Measurements from ENCODE around the gene ATG13.

The ATG13 gene

DNA sequence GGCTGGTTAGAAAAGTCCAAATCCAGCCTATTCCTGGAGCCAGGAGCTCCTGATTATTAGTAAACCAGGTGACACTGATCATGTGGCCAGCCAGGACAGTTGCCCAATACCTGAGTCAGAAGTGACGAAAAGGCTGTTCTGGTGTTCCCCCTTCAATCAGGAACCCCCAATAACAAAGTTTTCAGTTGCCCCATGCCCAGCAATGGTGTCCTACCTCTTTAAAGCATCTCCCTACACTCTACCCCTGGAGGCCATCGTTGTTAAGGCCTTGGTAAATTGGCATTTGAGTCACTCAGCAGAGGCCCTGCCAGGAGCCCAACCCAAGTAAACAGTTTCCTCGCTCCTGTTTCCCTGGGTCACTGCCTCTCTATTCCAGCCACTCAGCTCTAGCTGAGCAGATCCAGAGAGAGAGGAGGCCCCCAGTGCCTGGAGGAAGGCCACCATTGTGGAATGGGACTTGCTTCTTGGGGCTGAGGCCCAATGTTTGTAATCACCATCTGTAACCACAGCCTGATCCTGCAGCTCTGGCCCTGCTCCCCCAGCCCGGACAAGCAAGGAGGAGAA, 58.0 kb downstream of the ATG13 start:
- TF ChIP-seq FOXM1 (IDR thresholded peaks at IDR 0.05; ENCODE audit: borderline replicate concordance, low read depth) (no peak), TAF1 (IDR thresholded peaks at IDR 0.05; ENCODE audit: low read depth) (no peak), EGR1 (IDR thresholded peaks at IDR 0.05) (no peak), ZBTB7A (IDR thresholded peaks at IDR 0.05; ENCODE audit: low read depth) (no peak), NFIC (IDR thresholded peaks at IDR 0.05) (no peak), RAD21 (IDR thresholded peaks at IDR 0.05; ENCODE audit: low read depth) (no peak), EP300 (IDR thresholded peaks at IDR 0.05; ENCODE audit: borderline replicate concordance) (no peak), CREB1 (IDR thresholded peaks at IDR 0.05; ENCODE audit: low read depth) (no peak), YY1 (IDR thresholded peaks at IDR 0.05; ENCODE audit: low read depth) (no peak), TEAD4 (IDR thresholded peaks at IDR 0.05) (no peak), CEBPB (IDR thresholded peaks at IDR 0.05) (no peak), TCF12 (IDR thresholded peaks at IDR 0.05; ENCODE audit: low read depth) (no peak)
- TF ChIP-seq, protein P1, sequence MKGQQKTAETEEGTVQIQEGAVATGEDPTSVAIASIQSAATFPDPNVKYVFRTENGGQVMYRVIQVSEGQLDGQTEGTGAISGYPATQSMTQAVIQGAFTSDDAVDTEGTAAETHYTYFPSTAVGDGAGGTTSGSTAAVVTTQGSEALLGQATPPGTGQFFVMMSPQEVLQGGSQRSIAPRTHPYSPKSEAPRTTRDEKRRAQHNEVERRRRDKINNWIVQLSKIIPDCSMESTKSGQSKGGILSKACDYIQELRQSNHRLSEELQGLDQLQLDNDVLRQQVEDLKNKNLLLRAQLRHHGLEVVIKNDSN (IDR thresholded peaks at IDR 0.05): no peak
- TF ChIP-seq, protein P2, sequence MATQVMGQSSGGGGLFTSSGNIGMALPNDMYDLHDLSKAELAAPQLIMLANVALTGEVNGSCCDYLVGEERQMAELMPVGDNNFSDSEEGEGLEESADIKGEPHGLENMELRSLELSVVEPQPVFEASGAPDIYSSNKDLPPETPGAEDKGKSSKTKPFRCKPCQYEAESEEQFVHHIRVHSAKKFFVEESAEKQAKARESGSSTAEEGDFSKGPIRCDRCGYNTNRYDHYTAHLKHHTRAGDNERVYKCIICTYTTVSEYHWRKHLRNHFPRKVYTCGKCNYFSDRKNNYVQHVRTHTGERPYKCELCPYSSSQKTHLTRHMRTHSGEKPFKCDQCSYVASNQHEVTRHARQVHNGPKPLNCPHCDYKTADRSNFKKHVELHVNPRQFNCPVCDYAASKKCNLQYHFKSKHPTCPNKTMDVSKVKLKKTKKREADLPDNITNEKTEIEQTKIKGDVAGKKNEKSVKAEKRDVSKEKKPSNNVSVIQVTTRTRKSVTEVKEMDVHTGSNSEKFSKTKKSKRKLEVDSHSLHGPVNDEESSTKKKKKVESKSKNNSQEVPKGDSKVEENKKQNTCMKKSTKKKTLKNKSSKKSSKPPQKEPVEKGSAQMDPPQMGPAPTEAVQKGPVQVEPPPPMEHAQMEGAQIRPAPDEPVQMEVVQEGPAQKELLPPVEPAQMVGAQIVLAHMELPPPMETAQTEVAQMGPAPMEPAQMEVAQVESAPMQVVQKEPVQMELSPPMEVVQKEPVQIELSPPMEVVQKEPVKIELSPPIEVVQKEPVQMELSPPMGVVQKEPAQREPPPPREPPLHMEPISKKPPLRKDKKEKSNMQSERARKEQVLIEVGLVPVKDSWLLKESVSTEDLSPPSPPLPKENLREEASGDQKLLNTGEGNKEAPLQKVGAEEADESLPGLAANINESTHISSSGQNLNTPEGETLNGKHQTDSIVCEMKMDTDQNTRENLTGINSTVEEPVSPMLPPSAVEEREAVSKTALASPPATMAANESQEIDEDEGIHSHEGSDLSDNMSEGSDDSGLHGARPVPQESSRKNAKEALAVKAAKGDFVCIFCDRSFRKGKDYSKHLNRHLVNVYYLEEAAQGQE (IDR thresholded peaks at IDR 0.05; ENCODE audit: low read depth): no peak
- TF ChIP-seq, protein P3, sequence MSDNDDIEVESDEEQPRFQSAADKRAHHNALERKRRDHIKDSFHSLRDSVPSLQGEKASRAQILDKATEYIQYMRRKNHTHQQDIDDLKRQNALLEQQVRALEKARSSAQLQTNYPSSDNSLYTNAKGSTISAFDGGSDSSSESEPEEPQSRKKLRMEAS (IDR thresholded peaks at IDR 0.05): no peak

DNA sequence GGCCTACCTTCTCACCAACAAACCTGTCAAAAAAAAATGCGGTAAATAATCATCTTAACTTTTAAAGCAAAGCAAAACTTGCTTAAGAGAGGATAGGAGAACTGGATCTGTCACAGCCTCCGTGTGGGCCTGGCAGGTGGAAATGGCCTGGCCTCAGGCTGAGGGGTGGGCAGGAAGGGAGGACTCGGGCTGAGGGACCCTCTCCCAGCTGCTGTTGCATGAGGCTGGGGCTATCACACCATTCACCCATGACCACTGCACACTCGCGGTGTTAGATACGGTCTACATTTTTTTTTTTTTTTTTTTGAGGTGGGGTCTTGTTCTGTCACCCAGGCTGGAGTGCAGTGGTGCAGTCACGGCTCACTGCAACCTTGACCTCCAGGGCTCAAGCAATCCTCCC, 58.6 kb downstream of the ATG13 start:
- TF ChIP-seq YY1 (IDR thresholded peaks at IDR 0.05; ENCODE audit: low read depth) (no peak), TCF12 (IDR thresholded peaks at IDR 0.05; ENCODE audit: low read depth) (no peak), CREB1 (IDR thresholded peaks at IDR 0.05; ENCODE audit: low read depth) (no peak), FOXM1 (IDR thresholded peaks at IDR 0.05; ENCODE audit: borderline replicate concordance, low read depth) (no peak), CEBPB (IDR thresholded peaks at IDR 0.05) (no peak), EP300 (IDR thresholded peaks at IDR 0.05; ENCODE audit: borderline replicate concordance) (no peak), NFIC (IDR thresholded peaks at IDR 0.05) (no peak), EGR1 (IDR thresholded peaks at IDR 0.05) (no peak)
- TF ChIP-seq, protein P1 (IDR thresholded peaks at IDR 0.05): no peak
- TF ChIP-seq, protein P2 (IDR thresholded peaks at IDR 0.05; ENCODE audit: low read depth): no peak

DNA sequence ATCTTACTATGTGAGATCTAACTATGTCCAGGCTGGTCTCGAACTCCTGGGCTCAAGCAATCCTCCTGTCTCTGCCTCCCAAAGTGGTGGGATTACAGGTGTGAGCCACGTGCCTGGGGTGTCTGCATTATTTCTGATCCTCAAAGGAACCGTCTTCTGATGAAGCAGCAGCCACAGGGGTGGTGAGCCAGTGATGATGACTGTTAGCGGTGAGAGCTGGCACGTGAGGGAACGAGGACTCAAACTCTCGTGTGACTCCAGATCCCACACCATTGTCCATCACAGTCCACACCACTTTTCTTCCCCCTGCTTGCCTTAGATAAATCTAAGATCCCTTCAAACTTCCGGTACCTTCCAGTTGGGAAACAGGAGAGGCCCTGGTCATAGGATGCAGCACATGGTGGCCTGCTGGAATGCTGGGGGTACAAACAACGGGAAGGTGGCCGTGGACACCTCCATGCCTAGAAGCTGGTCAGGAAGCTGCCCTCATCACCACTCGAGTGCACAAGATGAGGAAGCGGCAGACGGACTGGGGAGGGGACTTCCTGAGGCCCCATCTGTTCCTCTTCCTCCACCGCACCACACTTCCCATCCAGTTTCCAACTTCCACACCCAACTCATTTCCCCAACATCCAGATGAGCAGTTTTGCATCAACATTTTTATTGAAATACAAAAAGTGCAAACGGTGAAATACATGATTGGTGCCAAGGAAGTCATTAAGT, 59.2 kb downstream of the ATG13 start:
- TF ChIP-seq, protein P3 (IDR thresholded peaks at IDR 0.05): no peak
- TF ChIP-seq FOXM1 (IDR thresholded peaks at IDR 0.05; ENCODE audit: borderline replicate concordance, low read depth): no peak
- TF ChIP-seq TAF1 (IDR thresholded peaks at IDR 0.05; ENCODE audit: low read depth): no peak
- TF ChIP-seq NFIC (IDR thresholded peaks at IDR 0.05): no peak
- TF ChIP-seq TCF12 (IDR thresholded peaks at IDR 0.05; ENCODE audit: low read depth): no peak
- no peak for TF ChIP-seq YY1 (IDR thresholded peaks at IDR 0.05; ENCODE audit: low read depth)
- no peak for TF ChIP-seq CEBPB (IDR thresholded peaks at IDR 0.05)
- TF ChIP-seq CREB1 (IDR thresholded peaks at IDR 0.05; ENCODE audit: low read depth): no peak
- TF ChIP-seq, protein P1 (IDR thresholded peaks at IDR 0.05): no peak
- no peak for TF ChIP-seq EP300 (IDR thresholded peaks at IDR 0.05; ENCODE audit: borderline replicate concordance)
- no peak for TF ChIP-seq TEAD4 (IDR thresholded peaks at IDR 0.05)
- TF ChIP-seq ZBTB7A (IDR thresholded peaks at IDR 0.05; ENCODE audit: low read depth): no peak
- TF ChIP-seq EGR1 (IDR thresholded peaks at IDR 0.05): no peak

DNA sequence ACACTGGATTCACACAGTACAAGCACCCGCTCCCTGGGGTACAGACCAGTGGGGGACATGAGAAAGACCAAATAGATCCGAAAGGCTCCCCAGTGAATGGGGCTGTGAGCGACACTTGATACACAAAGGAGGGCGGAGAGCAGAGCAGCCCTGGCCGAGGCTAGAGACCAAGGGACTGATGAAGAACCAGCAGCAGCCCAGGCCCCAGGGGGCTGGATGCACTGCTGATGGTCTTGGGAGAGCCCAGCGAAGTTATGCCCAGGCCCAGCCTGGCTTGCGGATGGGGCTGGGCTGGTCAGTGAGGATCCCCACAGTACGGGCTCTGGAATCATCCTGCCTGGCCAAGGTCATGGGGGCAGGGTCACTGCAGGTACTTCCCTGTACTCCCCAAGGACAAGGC, 59.8 kb downstream of the ATG13 start:
- TF ChIP-seq EP300 (IDR thresholded peaks at IDR 0.05; ENCODE audit: borderline replicate concordance): no peak
- no peak for TF ChIP-seq TEAD4 (IDR thresholded peaks at IDR 0.05)

DNA sequence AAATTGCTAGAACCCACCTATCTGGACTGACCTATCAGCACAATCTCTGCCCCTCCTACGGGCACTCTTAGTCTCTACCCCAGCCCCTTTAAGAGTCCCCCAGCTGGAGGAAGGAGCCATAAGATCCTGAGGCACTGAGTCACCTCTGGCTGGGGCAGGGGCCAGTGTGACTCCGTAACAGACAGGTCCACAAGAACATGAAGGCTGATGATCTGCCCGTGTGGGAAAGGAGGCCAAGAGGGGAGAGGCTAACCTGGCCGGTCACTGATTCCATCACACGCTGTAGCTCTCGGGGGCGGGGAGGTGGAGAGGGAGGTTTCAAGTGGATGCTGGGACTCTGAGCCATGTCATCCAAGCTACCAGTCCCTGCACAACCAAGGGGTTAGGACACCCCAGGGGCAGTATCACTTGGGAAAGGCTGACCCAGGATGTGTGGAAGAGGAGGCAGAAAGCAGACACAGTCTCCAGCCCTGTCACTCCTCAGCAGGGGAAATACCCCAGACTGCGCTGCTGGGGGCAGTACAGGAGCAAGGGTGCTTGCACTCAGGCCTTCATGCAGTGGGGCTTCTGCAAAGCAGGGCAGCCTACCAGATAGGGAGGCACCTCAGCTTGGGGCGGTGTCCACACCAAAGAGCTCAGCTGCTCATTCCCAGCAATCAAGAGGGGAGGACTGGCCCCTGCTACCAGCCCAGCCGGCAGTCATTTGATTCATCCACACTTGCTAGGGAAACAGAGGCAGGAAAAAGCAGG, 60.8 kb downstream of the ATG13 start:
- TF ChIP-seq ZBTB7A (IDR thresholded peaks at IDR 0.05; ENCODE audit: low read depth): no peak
- TF ChIP-seq EP300 (IDR thresholded peaks at IDR 0.05; ENCODE audit: borderline replicate concordance): no peak
- TF ChIP-seq, protein P3 (IDR thresholded peaks at IDR 0.05): no peak
- TF ChIP-seq, protein P2 (IDR thresholded peaks at IDR 0.05; ENCODE audit: low read depth): no peak
- TF ChIP-seq TCF12 (IDR thresholded peaks at IDR 0.05; ENCODE audit: low read depth): no peak
- TF ChIP-seq CREB1 (IDR thresholded peaks at IDR 0.05; ENCODE audit: low read depth): no peak
- TF ChIP-seq NFIC (IDR thresholded peaks at IDR 0.05): no peak
- TF ChIP-seq TEAD4 (IDR thresholded peaks at IDR 0.05): no peak
- TF ChIP-seq FOXM1 (IDR thresholded peaks at IDR 0.05; ENCODE audit: borderline replicate concordance, low read depth): no peak
- TF ChIP-seq YY1 (IDR thresholded peaks at IDR 0.05; ENCODE audit: low read depth): no peak
- TF ChIP-seq CEBPB (IDR thresholded peaks at IDR 0.05): no peak
- TF ChIP-seq EGR1 (IDR thresholded peaks at IDR 0.05): no peak
- no peak for TF ChIP-seq TAF1 (IDR thresholded peaks at IDR 0.05; ENCODE audit: low read depth)
- TF ChIP-seq, protein P1 (IDR thresholded peaks at IDR 0.05): no peak
- TF ChIP-seq RAD21 (IDR thresholded peaks at IDR 0.05; ENCODE audit: low read depth): no peak
